ENCODE measurements around the gene NTHL1.

The NTHL1 gene

GRCh38 chr16:1997494-1998359 is 49.9 kb downstream of the NTHL1 start:
- FAIRE-seq (no peak), DNase-seq (ENCODE audit: low spot score) (no peak)

DNA sequence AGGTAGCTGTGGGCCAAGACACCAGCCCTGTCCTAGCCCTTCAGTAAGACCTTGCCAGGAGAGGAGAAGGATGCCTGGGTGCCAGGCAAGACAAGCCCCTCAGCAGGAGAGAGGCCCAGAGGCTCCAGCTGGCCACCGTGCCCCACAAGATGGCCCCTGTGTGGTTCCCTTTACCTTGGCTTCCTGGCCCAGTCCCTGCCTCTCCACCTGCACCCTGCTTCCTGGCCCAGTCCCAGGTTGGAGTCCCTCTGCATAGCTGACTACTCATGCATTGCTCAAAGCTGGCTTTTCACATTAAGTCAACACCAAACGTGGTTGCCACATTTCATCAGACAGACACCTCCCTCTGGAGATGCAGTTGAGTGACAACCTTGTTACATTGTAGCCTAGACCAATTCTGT is 53.9 kb downstream of the NTHL1 start:
- no peak for DNase-seq (ENCODE audit: low spot score)
- FAIRE-seq: no peak

DNA sequence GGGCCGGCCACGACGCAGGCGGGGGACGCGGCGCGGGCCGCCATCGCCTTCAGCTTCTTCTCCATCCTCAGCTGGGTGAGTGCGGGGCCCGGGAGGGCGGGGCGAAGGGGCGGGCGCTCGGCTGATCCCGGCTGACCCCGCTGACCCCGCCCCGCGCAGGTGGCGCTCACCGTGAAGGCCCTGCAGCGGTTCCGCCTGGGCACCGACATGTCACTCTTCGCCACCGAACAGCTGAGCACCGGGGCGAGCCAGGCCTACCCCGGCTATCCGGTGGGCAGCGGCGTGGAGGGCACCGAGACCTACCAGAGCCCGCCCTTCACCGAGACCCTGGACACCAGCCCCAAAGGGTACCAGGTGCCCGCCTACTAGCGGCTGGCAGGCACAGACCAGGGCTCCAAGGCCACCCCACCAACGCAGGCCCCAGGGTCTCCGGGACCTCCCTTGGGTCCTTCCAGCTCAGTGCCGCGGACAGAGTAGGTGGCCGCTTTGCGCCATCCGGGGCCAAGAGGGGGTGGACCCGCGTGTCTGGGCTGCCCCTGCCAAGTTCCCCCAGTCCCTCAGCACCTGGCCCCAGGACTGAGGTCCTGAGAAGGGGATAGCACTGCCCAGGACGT is 54.8 kb downstream of the NTHL1 start:
- no peak for FAIRE-seq

GRCh38 chr16:1991948-1992703 is 55.5 kb downstream of the NTHL1 start:
- FAIRE-seq (no peak), DNase-seq (ENCODE audit: low spot score) (peak; percentile 67)

More for the DNA sequence above, 54.8 kb downstream of the NTHL1 start:
- DNase-seq (ENCODE audit: low spot score): no peak

DNA sequence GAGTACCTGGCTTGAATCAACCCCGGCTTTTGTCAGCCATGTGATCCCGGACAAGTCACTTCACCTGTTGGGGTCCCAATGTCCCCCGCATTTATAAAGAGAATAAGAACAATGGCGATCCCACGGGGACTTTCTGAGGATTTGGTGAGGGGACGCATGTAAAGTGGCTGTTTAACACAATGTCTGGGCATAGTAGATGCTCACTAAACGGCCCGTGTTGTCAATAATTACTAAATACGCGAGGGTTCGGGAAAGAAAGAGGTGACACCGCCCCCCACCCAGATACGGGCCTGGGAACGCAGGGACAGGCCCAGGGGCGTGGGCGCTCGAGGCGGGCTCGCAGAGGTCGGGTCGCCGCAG is 56.1 kb downstream of the NTHL1 start:
- FAIRE-seq (no peak), DNase-seq (ENCODE audit: low spot score) (no peak)

GRCh38 chr16:1991135-1991551 is 56.5 kb downstream of the NTHL1 start:
- FAIRE-seq (no peak), DNase-seq (ENCODE audit: low spot score) (no peak)

DNA sequence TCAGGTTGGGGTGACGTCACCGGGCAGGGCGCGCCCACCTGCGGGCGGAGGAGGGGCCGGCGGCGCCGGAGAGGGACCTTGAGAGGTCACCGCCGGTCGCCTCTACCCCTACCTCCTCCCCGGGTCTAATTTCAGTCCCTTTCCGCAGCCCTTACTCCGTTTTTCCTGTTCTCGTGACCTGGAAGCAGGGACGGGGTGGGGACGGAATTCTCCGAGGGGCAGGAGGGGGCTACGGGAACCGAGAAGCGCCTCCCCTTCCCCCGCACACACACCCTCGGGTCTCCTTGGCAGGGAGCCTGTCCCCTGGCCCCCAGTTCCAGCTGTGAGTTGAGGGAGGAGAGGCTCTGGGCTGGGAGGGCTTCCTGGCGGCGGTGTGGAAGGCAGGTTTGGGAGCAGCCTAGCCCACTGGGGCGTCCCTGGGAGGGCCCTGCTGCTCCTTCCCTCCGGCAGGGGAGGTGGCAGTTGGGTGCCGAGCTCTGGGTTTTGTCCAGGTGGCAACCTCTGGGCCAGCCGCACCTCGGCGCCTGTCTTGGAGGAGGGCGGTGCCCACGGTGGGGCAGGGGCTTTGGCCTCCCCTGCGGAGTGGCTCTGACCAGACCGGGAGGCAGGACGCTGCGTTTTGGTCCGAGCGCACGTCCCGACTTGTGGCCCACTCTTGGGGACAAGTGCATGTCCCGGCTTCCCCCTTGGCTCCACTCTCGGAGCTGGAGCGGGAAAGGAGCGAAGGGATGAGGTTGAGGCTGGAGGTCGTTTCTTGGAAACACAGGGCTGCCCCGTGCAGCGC is 57.1 kb downstream of the NTHL1 start:
- no peak for FAIRE-seq
- DNase-seq (ENCODE audit: low spot score): peak; percentile 65

- no peak for DNase-seq (ENCODE audit: low spot score)
- no peak for FAIRE-seq
Measured at GRCh38 chr16:1990101-1990350, 57.6 kb downstream of the NTHL1 start.
